ENCODE results near the gene PTGFRN.
"Not testable (repeated sequence)": the region's sequence is repeated elsewhere in the genome, so short reads cannot be mapped to it uniquely, and the experiment has no call there.

PTGFRN gene
- total RNA-seq: 11.0 to 51.2 (median 29.6) reads per million in 18 experiments

GRCh38 chr1:116909512-116910378 is at the start of gene PTGFRN:
Gene PTGFRN (plus strand): TSS chr1:116909916. CDS start chr1:116910204, 288 bp downstream.
- peak; percentile 43 to 58 for DNase-seq

- not testable (repeated sequence) for DNase-seq
These were observed 49.5 kb upstream of the PTGFRN start for GRCh38 chr1:116860167-116860566.

DNA sequence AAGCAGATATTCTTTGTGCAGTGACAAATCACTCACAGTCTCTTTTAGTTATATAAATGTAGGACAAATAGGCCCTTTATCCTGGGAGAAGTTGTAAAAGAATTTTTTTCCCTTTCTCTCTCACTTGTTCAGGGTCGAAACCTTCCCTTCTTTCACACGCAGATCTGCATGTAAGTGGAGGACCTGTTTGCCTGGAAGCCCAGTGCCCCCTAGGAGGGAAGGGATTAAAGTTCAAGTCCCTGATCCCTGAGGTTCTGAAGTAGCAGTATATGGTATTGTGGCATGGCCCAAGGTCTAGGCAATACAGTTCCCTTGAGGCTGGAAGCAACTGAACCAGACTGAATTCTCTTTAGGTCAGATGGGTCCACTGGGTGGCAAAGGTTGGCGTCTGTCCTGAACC is 48.6 kb upstream of the PTGFRN start:
- DNase-seq: no peak

DNA sequence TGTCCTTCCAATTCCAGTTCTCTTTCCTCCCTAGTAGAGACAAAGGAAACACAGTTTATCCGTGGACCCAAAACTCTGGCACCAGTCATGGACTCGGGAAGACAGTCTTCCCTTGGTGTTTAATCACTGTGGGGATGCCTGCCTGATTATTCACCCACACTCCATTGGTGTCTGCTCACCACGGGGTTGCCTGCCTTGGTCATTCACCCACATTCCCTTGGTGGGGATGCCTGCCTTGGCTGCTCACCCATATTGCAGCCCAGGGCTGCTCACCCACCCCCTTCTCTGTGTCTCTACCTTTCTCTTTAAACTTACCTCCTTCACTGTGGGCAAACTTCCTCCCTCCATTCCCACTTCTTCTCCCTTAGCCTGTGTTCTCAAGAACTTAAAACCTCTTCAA is 46.7 kb upstream of the PTGFRN start:
- not testable (repeated sequence) for DNase-seq

- DNase-seq: not testable (repeated sequence)
These were observed 43.2 kb upstream of the PTGFRN start for GRCh38 chr1:116866478-116866877.

DNA sequence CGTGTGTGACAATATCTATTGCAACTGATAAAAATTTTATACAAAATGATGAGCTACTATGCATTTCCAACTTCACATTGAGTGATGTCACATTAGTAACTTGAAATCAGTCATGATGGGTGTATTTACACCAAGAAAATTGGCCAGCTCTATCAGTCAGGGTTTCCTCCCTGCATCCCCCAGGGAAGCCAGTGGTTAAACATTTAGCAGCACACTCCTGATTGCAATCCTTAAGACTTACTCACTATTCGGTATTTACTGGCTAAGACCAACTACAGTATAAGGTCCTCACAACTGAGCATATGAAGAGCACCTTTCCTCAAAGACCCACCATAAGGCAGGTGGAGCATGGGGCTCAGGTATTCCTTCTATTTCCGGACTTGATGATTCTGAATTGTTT is 41.3 kb upstream of the PTGFRN start:
- DNase-seq: no peak

- no peak for DNase-seq
These were observed 40.1 kb upstream of the PTGFRN start for GRCh38 chr1:116869611-116870010.

- no peak for DNase-seq
These were observed 39.4 kb upstream of the PTGFRN start for GRCh38 chr1:116870300-116870699.

GRCh38 chr1:116871779-116872146 is 38.0 kb upstream of the PTGFRN start:
- no peak for DNase-seq

DNA sequence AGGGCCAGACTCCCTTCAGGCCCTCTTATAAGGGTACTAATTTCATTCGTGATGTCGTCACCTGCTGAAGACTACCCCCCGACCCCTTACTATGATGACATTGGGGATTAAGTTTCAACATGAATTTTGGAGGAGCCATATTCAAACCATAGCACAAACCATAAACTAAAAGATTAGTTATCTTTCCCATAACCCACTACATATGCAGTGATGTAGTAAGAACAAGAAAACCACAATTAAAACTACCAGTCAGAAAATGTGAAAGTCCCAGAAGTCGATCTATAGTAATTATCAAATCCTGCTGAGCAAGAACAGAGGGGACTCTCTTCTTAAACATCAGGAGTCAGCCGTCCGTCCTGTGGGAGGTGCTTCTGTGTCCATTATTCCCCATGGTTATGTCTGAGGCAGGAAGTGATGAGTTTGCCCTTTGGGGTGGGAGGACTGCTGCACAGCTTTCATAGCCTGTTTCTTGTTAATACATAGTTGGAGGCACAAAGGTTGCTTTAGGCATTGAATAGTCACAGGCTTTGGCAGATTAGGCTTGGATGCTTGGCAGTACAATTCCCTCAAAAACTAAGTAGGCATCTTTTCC is 35.9 kb upstream of the PTGFRN start:
- no peak for DNase-seq

DNA sequence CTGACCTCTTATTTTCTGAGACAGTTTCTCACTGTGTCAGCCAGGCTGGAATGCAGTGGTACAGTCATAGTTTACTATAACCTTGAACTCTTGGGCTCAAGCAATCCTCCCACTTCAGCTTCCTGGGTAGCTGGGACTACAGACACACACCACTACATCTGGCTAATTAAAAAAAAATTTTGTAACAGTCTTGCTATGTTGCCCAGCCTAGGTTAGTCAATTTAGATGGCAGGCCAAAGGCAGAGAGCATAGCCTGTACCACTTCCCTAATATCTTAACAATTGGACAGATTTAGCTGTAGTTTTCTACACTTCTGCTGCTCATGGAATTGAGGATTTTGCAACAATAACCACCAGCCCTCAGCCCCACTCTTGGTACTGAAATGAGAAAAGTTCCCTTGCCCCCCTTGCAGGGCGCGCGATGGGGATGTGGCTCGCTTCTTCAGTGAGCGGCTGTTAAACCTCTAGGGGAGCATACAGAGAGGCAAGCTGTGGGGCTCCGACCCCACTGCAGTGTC is 34.9 kb upstream of the PTGFRN start:
- peak; percentile 75 to 87 for DNase-seq

- no peak for DNase-seq
These were observed 34.3 kb upstream of the PTGFRN start for GRCh38 chr1:116875391-116875790.

DNA sequence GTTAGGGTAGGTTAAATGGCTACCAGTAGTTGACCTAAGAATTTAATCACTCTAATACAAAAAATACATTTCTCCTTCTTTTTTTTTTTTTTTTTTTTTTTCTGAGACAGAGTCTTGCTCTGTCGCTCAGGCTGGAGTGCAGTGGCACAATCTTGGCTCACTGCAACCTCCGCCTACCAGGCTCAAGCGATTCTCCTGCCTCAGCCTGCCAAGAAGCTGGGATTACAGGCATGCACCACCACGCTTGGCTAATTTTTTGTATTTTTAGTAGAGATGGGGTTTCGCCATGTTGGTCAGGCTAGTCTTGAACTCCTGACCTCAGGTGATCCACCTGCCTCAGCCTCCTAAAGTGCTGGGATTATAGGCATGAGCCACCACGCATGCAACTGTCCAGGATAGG is 33.8 kb upstream of the PTGFRN start:
- DNase-seq: not testable (repeated sequence)

- DNase-seq: peak; percentile 43 to 53
These were observed 32.4 kb upstream of the PTGFRN start for GRCh38 chr1:116877141-116877818.

DNA sequence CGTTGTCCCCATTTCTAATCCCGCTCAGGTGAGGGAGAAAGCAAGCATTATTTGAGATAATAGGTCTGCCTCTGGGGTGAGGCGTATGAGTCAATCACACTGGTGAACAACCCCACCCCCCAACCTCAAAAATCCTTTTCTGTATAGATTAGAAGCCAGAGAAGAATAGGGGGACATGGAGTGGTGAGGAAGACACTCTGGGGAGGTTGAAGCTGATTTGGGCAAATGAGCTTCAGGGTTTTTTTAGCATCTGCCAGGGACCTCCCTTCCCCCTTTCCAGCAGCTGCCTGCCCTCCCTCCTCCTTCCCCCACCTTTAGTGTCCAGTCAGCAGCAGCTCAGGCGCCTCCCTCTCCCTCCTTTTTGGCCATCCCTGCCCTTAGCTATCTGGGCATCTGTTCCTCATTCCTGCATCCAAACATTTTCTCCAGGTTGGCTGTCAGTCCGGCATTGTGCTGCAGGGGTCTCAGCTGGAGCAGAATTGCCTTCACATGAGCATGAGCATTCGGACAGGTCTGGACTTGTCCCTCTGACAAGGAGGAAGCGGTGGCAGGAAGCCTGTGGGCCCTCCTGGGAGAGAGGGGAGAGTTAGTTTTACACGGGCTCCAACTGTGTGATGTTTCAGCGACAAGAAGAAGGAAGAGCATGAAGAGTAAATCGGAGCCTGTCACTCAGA is 30.8 kb upstream of the PTGFRN start:
- peak; percentile 37 to 40 for DNase-seq

DNA sequence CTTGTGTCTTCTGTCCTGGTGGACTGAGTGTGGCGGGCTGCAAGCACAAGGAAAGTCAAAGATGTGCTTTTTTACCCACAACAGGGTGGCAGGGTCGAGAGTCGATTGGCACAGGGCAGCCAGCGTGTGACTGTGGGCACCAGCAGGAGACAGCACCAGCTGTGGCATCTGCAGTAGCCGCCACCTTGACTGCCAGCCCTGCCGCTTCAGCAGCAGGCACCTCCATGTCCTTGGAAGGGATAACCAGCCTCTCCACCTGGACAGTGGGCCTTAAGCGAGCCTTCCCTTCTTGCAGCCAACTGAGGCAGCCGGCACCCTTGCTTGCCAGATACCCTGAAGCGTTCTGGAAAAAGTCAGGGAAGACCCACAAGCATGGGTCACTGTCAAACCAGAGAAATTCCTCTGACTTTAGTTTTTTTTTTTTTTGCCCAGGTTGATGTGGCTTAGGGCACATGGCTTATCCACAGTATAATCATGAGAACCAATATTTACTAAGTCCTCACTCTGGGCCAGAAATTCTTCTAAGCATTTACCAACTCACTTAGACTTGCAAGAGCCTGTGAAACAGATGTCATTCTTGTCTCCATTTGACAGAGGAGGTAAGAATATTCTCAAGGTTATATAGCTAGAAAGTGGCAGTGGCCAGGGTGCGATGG is 30.1 kb upstream of the PTGFRN start:
- DNase-seq: no peak

GRCh38 chr1:116880917-116881316 is 28.8 kb upstream of the PTGFRN start:
- DNase-seq: no peak

- DNase-seq: peak; percentile 94 to 96
These were observed 27.7 kb upstream of the PTGFRN start for GRCh38 chr1:116881879-116882520.

- no peak for DNase-seq
These were observed 26.9 kb upstream of the PTGFRN start for GRCh38 chr1:116882866-116883265.

GRCh38 chr1:116886291-116886878 is 23.3 kb upstream of the PTGFRN start:
- DNase-seq: no peak

- DNase-seq: no peak
These were observed 22.5 kb upstream of the PTGFRN start for GRCh38 chr1:116887212-116887611.
